Epithelial cell of umbilical artery (primary cell): ENCODE measurements around the gene WDR6. TPM values are rescaled to one million over a fixed set of nuclear protein-coding genes. Genes with fewer than 3 reads are reported as not detected.

Experiments
- total RNA-seq: library from RNA; depleted of rRNA; stranded (reverse); fragments of >200 nt; gene quantifications from 2 replicates; pipeline ENCODE4 v1.2.3, GENCODE V29; 2014

The WDR6 gene, protein sequence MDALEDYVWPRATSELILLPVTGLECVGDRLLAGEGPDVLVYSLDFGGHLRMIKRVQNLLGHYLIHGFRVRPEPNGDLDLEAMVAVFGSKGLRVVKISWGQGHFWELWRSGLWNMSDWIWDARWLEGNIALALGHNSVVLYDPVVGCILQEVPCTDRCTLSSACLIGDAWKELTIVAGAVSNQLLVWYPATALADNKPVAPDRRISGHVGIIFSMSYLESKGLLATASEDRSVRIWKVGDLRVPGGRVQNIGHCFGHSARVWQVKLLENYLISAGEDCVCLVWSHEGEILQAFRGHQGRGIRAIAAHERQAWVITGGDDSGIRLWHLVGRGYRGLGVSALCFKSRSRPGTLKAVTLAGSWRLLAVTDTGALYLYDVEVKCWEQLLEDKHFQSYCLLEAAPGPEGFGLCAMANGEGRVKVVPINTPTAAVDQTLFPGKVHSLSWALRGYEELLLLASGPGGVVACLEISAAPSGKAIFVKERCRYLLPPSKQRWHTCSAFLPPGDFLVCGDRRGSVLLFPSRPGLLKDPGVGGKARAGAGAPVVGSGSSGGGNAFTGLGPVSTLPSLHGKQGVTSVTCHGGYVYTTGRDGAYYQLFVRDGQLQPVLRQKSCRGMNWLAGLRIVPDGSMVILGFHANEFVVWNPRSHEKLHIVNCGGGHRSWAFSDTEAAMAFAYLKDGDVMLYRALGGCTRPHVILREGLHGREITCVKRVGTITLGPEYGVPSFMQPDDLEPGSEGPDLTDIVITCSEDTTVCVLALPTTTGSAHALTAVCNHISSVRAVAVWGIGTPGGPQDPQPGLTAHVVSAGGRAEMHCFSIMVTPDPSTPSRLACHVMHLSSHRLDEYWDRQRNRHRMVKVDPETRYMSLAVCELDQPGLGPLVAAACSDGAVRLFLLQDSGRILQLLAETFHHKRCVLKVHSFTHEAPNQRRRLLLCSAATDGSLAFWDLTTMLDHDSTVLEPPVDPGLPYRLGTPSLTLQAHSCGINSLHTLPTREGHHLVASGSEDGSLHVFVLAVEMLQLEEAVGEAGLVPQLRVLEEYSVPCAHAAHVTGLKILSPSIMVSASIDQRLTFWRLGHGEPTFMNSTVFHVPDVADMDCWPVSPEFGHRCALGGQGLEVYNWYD
- 47.4 and 58.8 TPM in 2 replicates for total RNA-seq

GRCh38 chr3:49007068-49007770 lies at the start of gene WDR6:
TSS of gene WDR6 (plus strand) at chr3:49007391. CDS start at chr3:49007432, 41 bp downstream.

GRCh38 chr3:48989796-48990635 lies 17.2 kb upstream of the WDR6 start, which contains the start of gene P4HTM:
TSS of gene P4HTM (plus strand) at chr3:48990241. CDS start at chr3:48990257, 16 bp downstream.

GRCh38 chr3:49017971-49018706 lies 10.9 kb downstream of the WDR6 start, which contains the start of gene DALRD3:
TSS of gene DALRD3 (minus strand) at chr3:49018580. CDS start at chr3:49018564, 16 bp downstream.

DNA sequence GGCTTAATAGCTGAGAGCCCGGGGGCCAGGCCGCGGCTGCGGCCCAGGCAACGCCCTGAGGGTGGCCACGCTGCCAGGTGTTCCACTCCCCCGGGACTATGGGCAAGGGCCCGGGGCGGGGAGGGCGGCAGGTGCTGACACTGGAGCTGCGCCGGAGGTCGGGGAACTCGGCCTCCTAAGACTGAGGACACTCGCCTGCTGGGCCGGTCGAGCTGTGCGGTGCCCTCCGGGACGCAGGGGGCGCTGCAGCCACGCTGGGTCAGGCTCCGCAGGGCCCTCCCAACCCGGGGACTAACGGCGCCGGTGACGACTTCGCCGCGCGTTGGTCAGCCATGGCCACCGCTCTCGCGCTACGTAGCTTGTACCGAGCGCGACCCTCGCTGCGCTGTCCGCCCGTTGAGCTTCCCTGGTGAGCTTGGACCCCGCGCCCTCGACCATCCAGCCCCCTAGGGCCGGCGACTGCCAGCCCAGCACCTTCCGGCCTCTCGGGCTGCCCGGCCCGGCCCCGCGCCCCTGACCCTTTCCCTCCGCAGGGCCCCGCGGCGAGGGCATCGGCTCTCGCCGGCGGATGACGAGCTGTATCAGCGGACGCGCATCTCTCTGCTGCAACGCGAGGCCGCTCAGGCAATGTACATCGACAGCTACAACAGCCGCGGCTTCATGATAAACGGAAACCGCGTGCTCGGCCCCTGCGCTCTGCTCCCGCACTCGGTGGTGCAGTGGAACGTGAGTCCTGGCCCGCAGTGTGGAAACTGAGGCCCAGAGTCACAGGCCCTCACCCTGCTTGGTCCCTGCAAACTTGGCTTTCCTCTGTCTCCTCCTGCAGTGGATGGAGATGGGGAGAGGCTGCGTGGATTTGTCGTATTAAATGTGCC lies 14.9 kb downstream of the WDR6 start, which contains the start of gene NDUFAF3:
Gene NDUFAF3, plus strand, starts transcription at position 309 of the 875 bp plus-strand sequence. Its CDS starts 24 bp downstream, at position 333.

GRCh38 chr3:49028673-49029562 lies 21.7 kb downstream of the WDR6 start, which contains the start of gene IMPDH2:
TSS of gene IMPDH2 (minus strand) at chr3:49029398. CDS start at chr3:49029350, 48 bp downstream.

Other genes with a start within 250 kb of the WDR6 start
- 42.2 and 86.3 TPM in 2 replicates for gene PRKAR2A, start 159.5 kb upstream of the WDR6 start, total RNA-seq
- 26.3 and 34.7 TPM in 2 replicates for gene SLC25A20, start 108.5 kb upstream of the WDR6 start, total RNA-seq
- 67.2 and 68.5 TPM in 2 replicates for gene ARIH2, start 88.5 kb upstream of the WDR6 start, total RNA-seq
- gene P4HTM, start 17.1 kb upstream of the WDR6 start, total RNA-seq: 25.0 and 28.9 TPM in 2 replicates
- gene DALRD3, start 11.2 kb downstream of the WDR6 start, total RNA-seq: 25.1 and 45.5 TPM in 2 replicates
- gene NDUFAF3, start 14.7 kb downstream of the WDR6 start, total RNA-seq: 39.1 and 69.5 TPM in 2 replicates
- gene IMPDH2, start 22.0 kb downstream of the WDR6 start, total RNA-seq: 182 and 304 TPM in 2 replicates
- gene QRICH1, start 86.7 kb downstream of the WDR6 start, total RNA-seq: 75.2 and 152 TPM in 2 replicates
- gene QARS1, start 97.4 kb downstream of the WDR6 start, total RNA-seq: 167 and 271 TPM in 2 replicates
- gene USP19, start 113.4 kb downstream of the WDR6 start, total RNA-seq: 31.2 and 41.8 TPM in 2 replicates
- 186 and 247 TPM in 2 replicates for gene LAMB2, start 125.7 kb downstream of the WDR6 start, total RNA-seq
- gene CCDC71, start 158.9 kb downstream of the WDR6 start, total RNA-seq: 20.5 and 23.1 TPM in 2 replicates
- 24.4 and 51.7 TPM in 2 replicates for gene KLHDC8B, start 164.2 kb downstream of the WDR6 start, total RNA-seq